GM11168 (cell line): ENCODE measurements around the gene SH3RF1.
"Not testable (repeated sequence)": the region's sequence is repeated elsewhere in the genome, so short reads cannot be mapped to it uniquely, and the experiment has no call there.

Experiments
- in situ Hi-C: fragments of 300-500 bp; cut with MboI; formaldehyde crosslinking; loops from one replicate; pipeline ENCODE4 v1.12.0; 2022; ENCODE audit warnings: low sequenced_read_pairs; ENCODE audit not compliant: unreplicated experiment

SH3RF1 gene

DNA sequence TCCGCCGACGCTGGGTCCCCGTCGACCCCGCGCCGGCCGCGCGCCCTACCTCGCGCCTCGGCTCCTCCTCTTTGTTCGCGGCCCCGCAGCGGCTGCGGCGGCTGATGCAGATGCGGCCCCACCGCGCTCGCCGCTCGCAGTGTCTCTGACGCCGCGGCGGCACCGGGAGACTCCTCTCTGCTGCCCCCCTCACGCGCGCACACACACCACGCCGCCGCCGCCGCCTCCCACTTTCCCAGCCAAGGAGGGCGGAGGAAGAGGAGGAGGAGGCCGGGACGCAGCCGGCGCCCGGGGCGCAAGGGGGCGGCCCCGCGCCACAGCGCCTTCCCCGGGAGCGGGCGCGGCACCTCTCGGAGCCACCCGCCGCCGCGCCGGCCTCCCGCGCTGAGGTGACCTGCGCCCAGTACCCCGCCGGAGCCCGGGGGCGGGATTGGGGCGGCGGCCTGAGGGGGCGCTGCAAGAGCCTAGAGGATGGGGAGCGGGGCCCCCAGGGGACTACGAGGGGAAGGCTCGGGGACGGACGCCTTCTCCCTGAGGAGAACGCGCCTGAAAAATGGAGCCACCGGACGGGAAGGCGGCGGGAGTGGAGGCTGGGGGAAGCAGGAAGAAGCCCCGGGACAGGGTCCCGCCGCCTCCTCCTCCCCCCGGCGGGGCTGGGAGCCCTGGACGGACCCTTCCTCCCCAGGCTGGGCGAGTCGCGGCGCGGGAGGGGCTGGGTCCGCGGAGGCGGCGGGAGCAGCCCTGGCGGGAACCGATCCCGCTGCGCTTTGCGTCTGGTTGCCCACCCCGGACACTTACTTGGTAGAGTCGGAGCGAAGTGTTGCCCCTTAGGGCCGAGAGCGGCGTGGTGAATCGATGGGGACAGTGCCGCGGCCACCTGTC lies at the start of gene SH3RF1:
Gene SH3RF1, minus strand, starts transcription at position 147 of the 882 bp plus-strand sequence. CDS start 1,744 bp downstream, outside the sequence.
- in situ Hi-C loops, result no loop called here

DNA sequence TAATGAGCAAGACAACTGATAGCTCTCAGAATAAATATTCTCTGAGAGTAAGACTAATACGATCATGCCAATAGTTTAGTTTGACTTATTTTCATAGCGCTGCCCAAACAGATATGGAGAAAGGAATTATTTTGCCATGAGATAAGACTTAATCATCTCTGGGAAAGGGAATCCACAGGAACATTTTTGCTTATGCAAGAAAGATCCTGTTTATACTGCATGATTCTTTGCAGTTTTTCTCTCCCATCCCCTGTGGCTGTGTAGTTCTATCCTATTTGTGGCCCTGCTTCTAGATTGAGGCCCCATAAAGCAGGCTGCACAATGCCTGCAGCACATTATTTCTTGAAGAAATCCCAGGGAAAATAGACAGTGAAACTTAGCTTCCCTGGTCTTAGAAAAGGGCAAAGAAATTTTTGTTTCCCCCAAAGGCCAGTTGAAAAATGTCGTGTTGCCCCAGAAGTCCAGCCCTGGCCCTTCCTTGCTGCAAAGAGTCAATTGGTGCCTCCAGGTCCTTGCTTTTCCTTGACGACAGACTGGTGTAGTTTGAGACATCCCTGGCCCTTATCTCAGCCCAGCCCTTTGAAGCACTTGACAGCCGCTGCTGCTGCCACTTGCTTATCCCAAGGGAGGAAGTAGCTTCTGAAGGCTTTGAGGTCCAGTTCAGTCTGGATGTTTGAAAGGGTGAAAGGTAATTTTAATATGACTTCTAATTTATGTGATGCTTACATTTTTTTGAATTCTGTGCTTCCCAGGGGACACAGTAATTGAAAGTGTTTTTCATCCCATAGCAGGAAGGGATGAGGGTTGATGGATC lies 45.0 kb upstream of the SH3RF1 start:
- in situ Hi-C loops, result no loop called here

DNA sequence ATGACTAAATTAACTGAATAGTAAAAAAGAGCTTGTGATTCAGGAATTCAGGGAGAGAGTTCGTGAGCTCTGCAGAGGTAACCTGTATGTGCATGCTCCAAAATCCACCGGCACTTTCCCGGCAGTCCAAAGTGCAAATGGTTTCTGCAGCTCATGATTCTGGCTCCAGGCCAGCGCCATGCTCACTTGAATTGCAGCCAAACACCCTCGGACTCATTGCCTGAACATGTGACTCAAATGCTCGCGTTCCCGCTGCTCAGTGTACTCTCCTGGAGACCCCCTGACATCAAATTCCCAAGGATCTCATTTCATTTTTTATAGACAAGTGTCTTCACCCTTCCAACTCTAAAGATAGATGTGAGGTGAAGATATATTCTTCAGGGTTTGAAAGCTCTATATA lies 44.1 kb upstream of the SH3RF1 start:
- in situ Hi-C loops, result no loop called here

DNA sequence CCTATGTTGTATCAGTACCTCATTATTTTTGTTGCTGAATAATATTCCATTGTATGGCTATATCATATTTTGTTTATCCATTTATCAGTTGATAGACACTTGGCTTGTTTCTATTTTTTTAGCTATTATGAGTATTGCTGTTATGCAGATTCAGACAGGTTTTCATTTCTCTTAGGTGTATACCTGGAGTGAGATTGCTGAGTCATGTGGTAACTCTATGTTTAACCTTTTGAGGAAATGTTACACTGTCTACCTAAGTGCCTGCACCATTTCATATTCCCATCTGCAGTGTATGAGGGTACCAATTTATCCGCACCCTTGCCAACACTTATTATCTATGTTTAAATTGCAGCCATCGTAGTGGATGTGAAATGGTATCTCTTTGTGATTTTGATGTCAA lies 43.0 kb upstream of the SH3RF1 start:
- in situ Hi-C loops, result no loop called here

DNA sequence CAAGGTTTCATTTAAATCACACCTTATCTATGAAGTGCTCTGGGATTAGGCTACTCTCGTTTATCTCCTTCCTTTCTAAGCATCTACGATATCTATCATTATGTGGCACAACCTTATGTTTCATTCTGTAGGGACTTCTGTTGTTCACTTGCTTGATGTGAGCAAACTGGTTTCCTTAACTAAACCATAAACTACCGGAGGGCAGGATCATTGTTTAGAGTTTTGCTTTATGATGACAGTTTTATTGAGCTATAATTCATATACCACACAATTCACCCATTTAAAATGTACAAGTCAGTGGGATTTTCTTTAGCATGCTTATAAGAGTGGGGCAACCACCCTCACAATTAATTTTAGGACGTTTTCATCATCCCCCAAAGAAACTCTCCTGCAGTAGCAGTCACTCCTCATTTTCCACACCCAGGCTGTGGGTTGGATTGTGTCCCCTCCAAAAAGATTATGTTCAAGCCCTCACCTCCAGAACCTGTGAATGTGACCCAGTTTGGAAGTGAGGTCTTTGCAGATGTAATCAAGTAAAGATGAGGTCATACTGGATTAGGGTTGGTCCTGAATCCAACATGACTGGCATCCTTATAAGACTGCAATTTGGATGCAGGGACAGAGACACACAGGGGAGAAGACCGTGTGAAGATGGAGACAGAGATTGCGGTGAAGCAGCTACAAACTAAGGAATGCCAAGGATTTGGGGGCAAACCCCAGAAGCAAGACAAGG lies 42.1 kb upstream of the SH3RF1 start:
- in situ Hi-C loops, result no loop called here

DNA sequence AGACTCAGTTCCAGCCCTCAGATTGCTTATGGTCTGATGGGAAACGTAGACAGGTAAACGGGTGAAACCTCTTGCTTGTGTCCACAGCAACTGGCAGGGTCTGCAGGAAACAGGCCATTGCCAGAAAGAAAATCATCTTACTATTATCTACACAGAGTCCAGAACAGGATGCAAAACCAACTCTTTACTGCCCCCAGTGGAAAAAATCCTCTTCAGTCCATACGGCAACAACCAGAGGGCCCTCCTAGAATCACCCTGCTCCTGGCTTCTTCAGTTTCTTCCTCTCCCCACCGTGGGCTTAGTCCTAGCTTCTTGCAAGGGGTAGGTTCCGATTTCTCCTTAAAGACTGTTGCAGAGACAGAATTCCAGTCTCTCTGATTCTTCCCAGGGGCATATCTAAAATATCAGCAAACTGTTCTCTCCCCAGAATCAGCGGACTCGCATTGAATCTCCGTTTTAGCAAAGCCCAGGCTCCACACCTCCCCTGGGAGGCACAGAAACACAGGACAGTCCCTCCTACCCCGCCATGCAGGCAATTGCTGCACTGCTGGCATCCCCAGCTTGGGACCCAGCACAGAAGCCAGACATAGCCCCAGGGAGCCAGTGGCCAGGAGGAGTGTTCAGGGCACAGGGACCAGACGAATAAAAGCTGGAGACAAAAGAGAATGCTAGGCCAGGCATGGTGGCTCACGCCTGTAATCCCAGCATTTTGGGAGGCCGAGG lies 41.0 kb upstream of the SH3RF1 start:
- in situ Hi-C loops, result no loop called here

DNA sequence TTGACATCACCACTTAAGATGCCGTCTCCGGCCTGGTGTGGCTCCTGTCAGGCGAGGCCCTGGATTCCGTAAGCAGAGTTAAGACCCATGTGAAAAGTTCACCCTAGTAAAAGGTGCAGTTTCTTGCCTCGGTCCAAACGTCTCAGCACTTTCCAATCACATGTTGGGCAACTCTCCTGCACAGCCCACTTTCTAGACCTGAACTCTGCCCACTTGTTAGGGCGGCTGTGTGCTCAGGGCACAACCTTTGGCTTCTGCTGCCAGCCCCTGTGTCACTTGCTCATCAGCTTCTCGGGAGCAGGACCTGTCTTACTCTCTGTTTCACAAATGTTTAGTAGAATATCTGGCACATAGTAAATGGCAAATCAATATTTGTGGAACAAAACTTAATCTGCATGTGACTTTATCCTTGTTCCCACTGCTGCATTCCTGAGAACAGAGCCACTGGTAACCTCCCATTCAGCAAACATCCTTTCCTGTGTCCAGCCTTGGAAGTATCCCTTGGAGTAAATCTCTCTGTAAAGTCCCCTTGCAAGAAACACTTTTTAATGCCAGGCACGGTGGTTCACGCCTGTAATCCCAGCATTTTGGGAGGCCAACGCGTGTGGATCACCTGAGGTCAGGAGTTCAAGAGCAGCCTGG lies 38.7 kb upstream of the SH3RF1 start:
- in situ Hi-C loops, result no loop called here

DNA sequence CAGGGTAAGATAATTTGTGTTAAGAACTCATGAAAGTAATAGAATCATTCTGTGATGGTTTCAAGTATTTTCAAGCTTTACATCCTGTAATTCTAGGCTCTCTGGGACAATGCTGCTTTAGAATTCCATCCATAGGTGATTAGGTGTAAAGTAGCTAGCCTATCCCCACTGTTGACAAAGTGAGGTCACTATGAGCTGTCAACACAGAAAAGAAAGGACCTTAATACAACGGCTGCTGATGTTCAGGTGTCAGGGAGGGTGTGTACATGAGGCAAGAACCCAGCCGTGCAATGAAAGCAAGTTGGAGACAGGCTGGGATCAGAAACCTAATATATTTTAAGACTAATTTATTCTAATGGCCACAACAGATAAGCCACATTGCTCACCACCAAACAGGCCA lies 36.8 kb upstream of the SH3RF1 start:
- in situ Hi-C loops, result no loop called here

DNA sequence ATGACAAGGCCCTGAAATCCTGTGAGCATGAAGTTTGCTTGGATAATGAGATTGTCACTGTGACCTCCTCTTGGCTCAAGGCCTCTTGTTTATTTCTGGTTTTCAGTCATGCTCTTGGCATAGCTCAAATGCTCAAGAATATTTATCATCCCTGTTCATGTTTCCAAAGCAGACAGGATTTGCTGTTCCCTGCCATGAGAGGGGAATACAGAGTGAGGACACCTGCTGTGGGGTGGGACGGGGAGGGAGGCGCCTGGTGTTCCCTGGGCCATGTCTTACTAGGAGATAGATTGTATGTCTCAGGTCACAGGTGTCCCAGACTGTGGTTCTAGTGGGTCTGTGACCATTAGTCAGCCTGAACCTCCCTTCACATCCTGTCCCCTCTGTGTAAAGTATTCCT lies 34.9 kb upstream of the SH3RF1 start:
- in situ Hi-C loops, result no loop called here

DNA sequence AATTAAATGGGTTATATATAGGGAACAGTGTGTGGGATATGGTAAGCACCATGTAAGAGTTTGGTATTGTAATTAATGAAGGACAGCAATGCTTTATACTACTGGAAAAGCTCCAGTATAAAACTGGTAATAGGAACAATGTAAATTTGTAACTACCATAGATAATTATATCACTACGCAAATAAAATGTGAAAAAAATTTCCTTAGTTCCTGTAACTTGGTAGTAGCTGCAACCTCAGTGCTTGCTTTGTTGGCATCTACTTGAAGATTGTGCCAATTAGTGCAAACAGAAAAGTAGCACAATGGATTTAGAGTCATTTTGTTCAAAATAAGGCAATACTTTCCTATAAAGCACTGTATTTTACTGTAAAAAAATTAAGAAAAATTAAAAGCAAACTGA lies 34.4 kb upstream of the SH3RF1 start:
- in situ Hi-C loops, result no loop called here

DNA sequence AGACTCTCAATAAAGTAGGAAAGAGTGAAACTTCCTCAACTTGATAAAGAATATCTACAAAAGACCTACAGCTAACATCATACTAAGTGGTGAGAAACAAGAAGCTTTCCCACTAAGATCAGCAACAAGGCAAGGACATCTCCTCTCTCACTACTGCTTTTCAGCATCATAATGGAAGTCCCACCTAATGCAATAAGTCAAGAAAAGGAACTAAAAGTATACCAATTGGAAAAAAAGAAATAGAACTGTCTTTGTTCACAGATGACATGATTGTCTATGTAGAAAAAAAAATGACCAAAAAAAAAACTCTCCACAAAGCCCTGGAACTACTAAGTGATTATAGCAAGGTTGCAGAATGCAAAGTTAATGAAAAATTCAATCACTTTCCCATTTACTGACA lies 25.1 kb upstream of the SH3RF1 start:
- in situ Hi-C loops, result loop anchor here (10.0 kb wide), 1 partner anchor 189 kb away; no protein-coding TSS in a partner anchor

DNA sequence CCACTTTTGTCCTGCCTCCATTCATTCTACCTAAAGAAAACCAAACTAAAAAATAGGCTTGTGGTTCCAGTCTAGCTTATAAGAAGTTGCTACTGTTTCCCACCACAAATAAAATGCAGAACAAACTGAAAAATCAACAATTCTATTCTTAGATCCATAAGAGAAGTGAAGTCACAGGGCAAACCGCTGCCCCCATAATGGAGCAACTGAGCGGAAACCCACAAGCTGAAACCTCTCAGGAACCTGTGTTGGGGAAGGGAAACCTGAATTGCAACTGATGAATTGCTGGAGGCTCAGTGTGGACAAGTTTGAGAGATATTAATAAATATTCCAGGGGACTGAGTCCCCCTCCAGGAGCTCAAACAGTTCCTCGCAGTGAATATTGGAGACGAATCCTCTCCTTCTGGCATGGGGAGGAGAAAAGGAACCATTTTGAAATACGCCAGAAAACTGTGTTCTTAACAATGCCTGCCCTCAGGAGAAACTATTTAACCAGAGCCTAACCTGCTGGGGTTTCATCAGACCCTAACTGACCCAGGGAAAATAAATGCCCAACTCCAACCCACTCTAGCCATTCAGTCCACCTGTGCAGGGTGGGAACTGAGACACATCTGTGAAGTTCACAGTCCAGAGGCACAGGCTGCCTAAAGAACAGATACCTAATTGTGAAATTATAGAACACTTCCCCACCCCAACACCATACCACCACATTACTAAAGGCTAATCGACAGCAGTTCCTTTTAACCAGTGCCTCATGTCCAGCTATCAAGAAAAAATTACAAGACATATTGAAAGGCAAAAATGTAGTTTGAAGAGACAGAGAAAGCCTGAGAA lies 22.8 kb upstream of the SH3RF1 start:
- in situ Hi-C loops, result loop anchor here (10.0 kb wide), 1 partner anchor 191 kb away; no protein-coding TSS in a partner anchor

DNA sequence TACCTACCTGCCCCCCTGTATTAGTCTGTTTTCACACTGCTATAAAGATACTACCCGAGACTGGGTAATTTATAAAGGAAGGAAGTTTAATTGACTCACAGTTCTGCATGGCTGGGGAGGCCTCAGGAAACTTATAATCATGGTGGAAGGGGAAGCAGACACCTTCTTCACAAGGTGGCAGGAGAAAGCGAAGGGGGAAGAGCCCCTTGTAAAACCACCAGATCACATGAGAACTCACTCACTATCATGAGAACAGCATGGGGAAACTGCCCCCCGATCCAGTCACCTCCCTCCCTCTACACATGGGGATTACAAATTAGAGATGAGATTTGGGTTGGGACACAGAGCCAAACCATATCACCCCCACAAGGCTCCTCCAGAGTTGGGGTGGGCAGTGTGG lies 17.2 kb upstream of the SH3RF1 start:
- in situ Hi-C loops, result not testable (repeated sequence)

DNA sequence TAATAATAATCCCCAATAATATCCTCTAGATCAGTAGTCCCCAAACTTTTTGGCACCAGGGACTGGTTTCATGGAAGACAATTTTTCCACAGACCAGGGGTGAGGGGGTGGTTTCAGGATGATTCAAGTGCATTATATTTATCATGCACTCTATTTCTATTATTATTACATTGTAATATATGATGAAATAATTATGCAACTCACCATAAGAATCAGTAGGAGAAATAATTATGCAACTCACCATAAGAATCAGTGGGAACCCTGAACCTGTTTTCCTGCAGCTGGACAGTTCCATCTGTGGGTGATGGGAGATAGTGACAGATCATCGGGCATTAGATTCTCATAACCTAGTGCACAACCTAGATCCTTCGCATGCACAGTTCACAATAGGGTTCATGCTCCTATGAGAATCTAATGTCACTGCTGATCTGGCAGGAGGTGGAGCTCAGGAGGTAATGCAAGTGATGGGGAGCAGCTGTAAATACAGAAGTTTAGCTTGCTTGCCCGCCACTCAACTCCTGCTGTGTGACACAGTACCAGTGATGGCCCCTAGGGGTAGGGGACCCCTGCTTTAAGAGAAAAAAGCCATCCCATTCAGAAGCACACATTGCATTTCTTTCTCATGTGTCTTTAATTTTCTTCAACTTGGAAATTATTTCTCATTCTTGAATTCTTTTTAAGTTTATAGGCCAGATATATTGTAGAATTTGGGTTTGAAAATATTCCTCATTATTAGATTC lies 16.0 kb upstream of the SH3RF1 start:
- in situ Hi-C loops, result no loop called here

DNA sequence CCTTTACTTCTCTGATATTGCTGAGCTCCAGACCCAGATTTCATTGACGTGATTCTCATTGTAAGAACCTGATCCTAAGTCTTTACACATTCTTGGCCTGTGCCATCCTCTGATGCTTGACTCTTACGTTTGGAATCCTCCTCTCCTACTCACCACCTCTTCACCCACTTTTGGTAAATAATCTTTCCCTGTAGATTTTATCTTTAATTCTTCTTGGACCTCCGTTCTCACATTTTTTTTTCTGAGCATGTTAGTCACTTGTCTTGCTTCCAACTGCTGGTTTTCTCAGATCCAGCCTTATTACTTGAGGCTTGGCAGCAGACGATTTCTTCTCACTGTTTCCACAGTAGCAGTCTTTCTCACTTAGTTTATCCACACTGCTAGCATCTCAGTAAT lies 12.4 kb upstream of the SH3RF1 start:
- in situ Hi-C loops, result no loop called here

DNA sequence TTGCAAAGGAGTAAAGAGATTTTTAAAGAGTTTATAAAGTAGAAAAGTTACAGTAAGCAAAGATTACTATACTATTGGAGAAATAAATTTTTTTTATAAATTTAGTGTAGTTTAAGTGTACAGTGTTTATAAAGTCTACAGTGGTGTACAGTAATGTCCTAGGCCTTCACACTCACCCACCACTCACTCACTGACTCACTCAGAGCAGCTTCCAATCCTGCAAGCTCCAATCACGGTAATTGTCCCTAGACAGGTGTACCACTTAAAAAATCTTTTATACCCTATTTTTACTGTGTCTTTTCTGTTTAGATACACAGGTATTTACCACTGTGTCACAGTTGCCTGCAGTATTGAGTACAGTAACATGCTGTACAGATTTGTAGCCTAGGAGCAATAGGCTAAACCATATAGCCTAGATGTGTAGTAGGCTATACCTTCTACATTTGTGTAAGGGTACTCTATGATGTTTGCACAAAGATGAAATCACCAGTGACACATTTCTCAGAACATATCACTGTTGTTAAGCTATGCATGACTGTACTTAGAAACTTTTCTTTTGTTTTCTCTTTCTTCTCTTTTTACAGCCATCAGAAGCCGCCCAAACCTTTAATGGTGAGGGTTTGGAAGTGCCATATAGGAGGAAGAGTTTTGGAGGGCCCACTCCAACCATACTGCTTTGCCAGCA lies 11.8 kb upstream of the SH3RF1 start:
- in situ Hi-C loops, result no loop called here

DNA sequence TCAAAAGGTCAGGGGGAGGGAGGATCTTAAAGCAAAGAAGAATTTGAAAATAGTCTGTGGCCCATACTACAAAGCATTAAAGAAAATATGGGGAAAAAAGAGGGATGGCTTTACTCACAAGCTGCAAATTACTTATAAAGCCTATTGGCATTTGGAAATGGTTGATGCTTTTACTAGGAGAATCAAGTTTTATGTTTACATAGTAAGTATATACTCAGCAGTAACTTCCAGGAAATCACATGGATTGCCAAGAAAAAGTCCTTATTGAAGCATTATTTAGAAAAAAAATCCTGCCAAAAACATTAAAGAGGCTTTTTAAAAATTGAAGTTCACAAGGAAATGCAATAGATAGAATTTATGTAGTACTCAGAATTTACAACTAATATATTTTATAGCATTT lies 8.4 kb upstream of the SH3RF1 start:
- in situ Hi-C loops, result no loop called here
